Activated naive CD4-positive, alpha-beta T cell (primary cell): ENCODE results near the gene PHAF1.

Source experiments
- DNase-seq, 4 experiments: peaks; one replicate each; lab custom pipeline; 2025; lab: John Stamatoyannopoulos, UW

PHAF1 gene

GRCh38 chr16:67163164-67163998, 53.6 kb downstream of the PHAF1 start:
- DNase-seq = peak in 1 of 4 experiments; percentile 19

GRCh38 chr16:67163999-67164558, 54.3 kb downstream of the PHAF1 start:
- DNase-seq = no peak

GRCh38 chr16:67164599-67165061, 54.9 kb downstream of the PHAF1 start, which contains the start of gene HSF4:
TSS of gene HSF4 (plus strand) at chr16:67164745. CDS start at chr16:67164812, 67 bp downstream.
- no peak for DNase-seq

- DNase-seq = no peak
Measured at GRCh38 chr16:67165121-67166078, 55.7 kb downstream of the PHAF1 start.

- DNase-seq = no peak
Measured at GRCh38 chr16:67166110-67166547, 56.4 kb downstream of the PHAF1 start.

GRCh38 chr16:67166598-67167168, 56.9 kb downstream of the PHAF1 start:
- DNase-seq = no peak

- no peak for DNase-seq
Measured at GRCh38 chr16:67167588-67167987, 57.8 kb downstream of the PHAF1 start.

- DNase-seq = no peak
Measured at GRCh38 chr16:67169011-67169451, 59.3 kb downstream of the PHAF1 start.

GRCh38 chr16:67169642-67170167, 60.0 kb downstream of the PHAF1 start:
- DNase-seq = peak in 1 of 4 experiments; percentile 34

- DNase-seq = no peak
Measured at GRCh38 chr16:67170168-67170948, 60.6 kb downstream of the PHAF1 start, which contains the start of gene NOL3. TSS of gene NOL3 (plus strand) at chr16:67170538.

- no peak for DNase-seq
Measured at GRCh38 chr16:67170949-67171649, 61.4 kb downstream of the PHAF1 start.

- DNase-seq = no peak
Measured at GRCh38 chr16:67173323-67173722, 63.6 kb downstream of the PHAF1 start.

GRCh38 chr16:67173808-67174705, 64.3 kb downstream of the PHAF1 start:
- DNase-seq = peak in 2 of 4 experiments; percentile 41 to 45

- no peak for DNase-seq
Measured at GRCh38 chr16:67174706-67175231, 65.0 kb downstream of the PHAF1 start.

- DNase-seq = no peak
Measured at GRCh38 chr16:67176662-67177061, 66.9 kb downstream of the PHAF1 start.

- peak in 2 of 4 experiments; percentile 15 to 48 for DNase-seq
Measured at GRCh38 chr16:67177743-67178699, 68.3 kb downstream of the PHAF1 start.

GRCh38 chr16:67179421-67180080, 69.8 kb downstream of the PHAF1 start:
- DNase-seq = no peak
